ENCODE measurements around the gene TMEM192. TPM values are rescaled to one million over a fixed set of nuclear protein-coding genes. Genes with fewer than 3 reads are reported as not detected.

TMEM192 gene
- total RNA-seq (10 to 100 TPM; 11.5 to 11.6 TPM), polyA plus RNA-seq (10 to 100 TPM; 15.7 to 18.7 TPM)

DNA sequence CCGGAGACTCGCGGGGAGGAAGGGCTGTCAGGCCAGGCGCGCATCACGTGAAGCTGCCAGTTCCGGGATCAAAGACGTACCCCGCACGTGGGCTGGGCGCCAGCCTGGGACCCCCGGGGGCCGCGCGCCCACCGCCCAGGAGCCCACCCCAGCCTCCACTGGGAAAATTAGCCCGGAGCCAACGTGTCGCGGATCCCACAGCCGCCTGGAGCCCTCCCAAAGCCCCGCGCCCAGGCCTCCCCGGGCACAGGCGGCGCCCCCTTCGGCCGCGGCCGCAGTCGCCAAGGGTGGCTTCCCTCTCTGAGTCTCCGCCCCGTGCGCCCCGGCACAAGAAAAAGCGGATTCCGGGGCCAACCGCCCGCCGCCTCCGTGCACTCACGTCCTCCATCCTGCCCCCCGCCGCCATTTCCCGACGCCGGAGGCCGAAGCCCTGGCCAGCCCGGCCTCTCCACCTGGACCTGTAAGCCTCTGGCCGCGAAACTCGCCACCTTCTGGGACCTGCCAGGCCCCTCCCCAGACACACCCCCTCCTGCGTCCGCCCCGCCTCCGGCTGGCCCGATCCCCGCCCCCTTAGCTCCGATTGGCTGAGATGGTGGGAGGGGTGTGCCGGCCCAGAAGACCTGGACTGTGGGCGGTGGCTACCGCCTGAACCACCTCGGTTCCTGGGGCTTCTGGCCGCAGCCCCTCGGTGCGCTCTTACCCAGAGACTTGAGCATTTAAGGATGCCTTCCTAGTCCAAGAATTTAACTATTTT is at the start of gene TMEM192:
Gene TMEM192, minus strand, starts transcription at position 493 of the 754 bp plus-strand sequence. Its CDS starts 87 bp downstream, at position 406.
- Mint-ChIP-seq H3K4me3 (peak within 1 kb of the TSS; percentile 86 to 98 (median 92)), H3K27ac (peak within 1 kb of the TSS; percentile 84 to 97 (median 95)), H3K36me3 (peaks cover 0 to 8% of the 10 kb centered on the region in 2 donors), H3K4me1 (peaks cover 12 to 27% (median 17%) of the 10 kb centered on the region in 4 donors), H3K9me3 (peaks cover 0 to 2% (median 0%) of the 10 kb centered on the region in 8 donors), H3K27me3 (peaks cover 0 to 2% of the 10 kb centered on the region in 2 donors)
- CTCF ChIA-PET (ENCODE audit: partially characterized antibody) = interaction anchor here (0.7 to 4.1 kb wide), 26 partner anchors 8 to 1617 kb away, joined by 3 to 26 read pairs (median 4); partner anchors contain the start of gene MSMO1
- no peaks in the 10 kb centered on the region for H3K36me3 ChIP-seq (ENCODE audit: insufficient read depth, low read length)
- peaks cover 19% of the 10 kb centered on the region for H3K4me1 ChIP-seq (ENCODE audit: insufficient read depth, low read length)
- intact Hi-C loops (cut with micrococcal nuclease) = loop anchor here (1.0 to 5.0 kb wide), 5 partner anchors 95 to 1946 kb away; partner anchors contain the start of genes KLHL2, MSMO1 and NAF1
- H3K4me3 ChIP-seq (ENCODE audit: low read length in 2 of 2) = peak within 1 kb of the TSS; percentile 70 to 89
- DNase-seq = peak; percentile 90 to 95 (median 91)
- H3K9me3 ChIP-seq (ENCODE audit: control insufficient read depth in 1 of 2, low read length in 2 of 2) = no peaks in the 10 kb centered on the region
- POLR2A ChIA-PET (ENCODE audit: partially characterized antibody) = interaction anchor here (0.7 to 2.1 kb wide), 7 partner anchors 8 to 1618 kb away, joined by 3 to 27 read pairs (median 4); partner anchors contain the start of genes KLHL2, MSMO1 and TMA16
- H3K27me3 ChIP-seq (ENCODE audit: insufficient read depth, low read length) = no peaks in the 10 kb centered on the region
- peak within 1 kb of the TSS; percentile 74 for H3K27ac ChIP-seq (ENCODE audit: low read depth, low read length)

DNA sequence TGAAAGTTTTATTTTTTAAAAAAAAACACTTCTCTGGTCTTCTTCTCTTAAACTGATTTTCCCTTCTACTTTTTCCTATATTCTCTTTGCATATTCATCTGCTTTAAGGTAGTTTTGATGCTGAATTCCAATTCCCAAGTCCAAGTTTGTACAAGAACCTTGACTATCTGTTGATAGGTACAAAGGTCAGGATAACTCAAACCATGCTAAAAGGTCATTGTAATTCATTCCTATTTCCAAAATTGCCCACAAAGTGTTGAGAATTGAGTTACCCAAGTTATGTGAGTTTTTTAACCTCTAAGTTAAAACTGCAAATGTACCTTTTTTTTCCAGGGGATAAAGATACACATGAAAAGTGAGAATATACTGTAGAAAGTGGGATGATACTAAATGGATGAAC is 46.1 kb upstream of the TMEM192 start:
- Mint-ChIP-seq H3K27ac (no peak overlapping the region), H3K27me3 (peaks cover 10 to 16% of the 10 kb centered on the region in 2 donors), H3K36me3 (no peaks in the 10 kb centered on the region), H3K4me3 (no peak overlapping the region), H3K9me3 (peaks cover 0 to 8% (median 2%) of the 10 kb centered on the region in 8 donors), H3K4me1 (no peaks in the 10 kb centered on the region)
- intact Hi-C loops (cut with micrococcal nuclease) = no loop called here
- Histone ChIP-seq H3K9me3 (ENCODE audit: control insufficient read depth in 1 of 2, low read length in 2 of 2) (no peaks in the 10 kb centered on the region), H3K36me3 (ENCODE audit: insufficient read depth, low read length) (no peaks in the 10 kb centered on the region), H3K4me1 (ENCODE audit: insufficient read depth, low read length) (no peaks in the 10 kb centered on the region), H3K4me3 (ENCODE audit: low read length in 2 of 2) (no peak overlapping the region), H3K27ac (ENCODE audit: low read depth, low read length) (no peak overlapping the region), H3K27me3 (ENCODE audit: insufficient read depth, low read length) (peaks cover 6% of the 10 kb centered on the region)
- no peak for DNase-seq
- ChIA-PET POLR2A (ENCODE audit: partially characterized antibody) (no interaction called here), CTCF (ENCODE audit: partially characterized antibody) (no interaction called here)

DNA sequence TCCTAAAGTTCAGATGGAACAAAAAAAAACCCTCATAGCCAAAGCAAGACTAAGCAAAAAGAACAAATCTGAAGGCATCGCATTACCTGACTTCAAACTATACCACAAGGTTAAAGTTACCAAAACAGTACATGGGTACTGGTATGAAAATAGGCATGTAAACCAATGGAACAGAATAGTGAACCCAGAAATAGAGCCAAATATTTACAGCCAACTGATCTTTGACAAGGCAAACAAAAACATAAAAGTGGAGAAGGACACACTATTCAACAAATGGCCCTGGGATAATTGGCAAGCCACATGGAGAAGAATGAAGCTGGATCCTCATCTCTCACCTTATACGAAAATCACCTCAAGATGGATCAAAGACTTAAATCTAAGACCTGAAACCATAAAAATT is 44.2 kb upstream of the TMEM192 start:
- Histone ChIP-seq H3K27ac (ENCODE audit: low read depth, low read length) (no peak overlapping the region), H3K4me3 (ENCODE audit: low read length in 2 of 2) (no peak overlapping the region), H3K27me3 (ENCODE audit: insufficient read depth, low read length) (peaks cover 6% of the 10 kb centered on the region), H3K4me1 (ENCODE audit: insufficient read depth, low read length) (no peaks in the 10 kb centered on the region), H3K36me3 (ENCODE audit: insufficient read depth, low read length) (no peaks in the 10 kb centered on the region), H3K9me3 (ENCODE audit: control insufficient read depth in 1 of 2, low read length in 2 of 2) (no peaks in the 10 kb centered on the region)
- no peak for DNase-seq
- H3K27ac Mint-ChIP-seq = no peak overlapping the region
- H3K9me3 Mint-ChIP-seq = peaks cover 0 to 8% (median 2%) of the 10 kb centered on the region in 8 donors
- no peak overlapping the region for H3K4me3 Mint-ChIP-seq
- ChIA-PET POLR2A (ENCODE audit: partially characterized antibody) (no interaction called here), CTCF (ENCODE audit: partially characterized antibody) (interaction anchor here (1.7 kb wide), 1 partner anchor 26 kb away, joined by 3 read pairs; no protein-coding TSS in a partner anchor)
- no peaks in the 10 kb centered on the region for H3K4me1 Mint-ChIP-seq
- no peaks in the 10 kb centered on the region for H3K36me3 Mint-ChIP-seq
- peaks cover 17 to 19% of the 10 kb centered on the region in 2 donors for H3K27me3 Mint-ChIP-seq
- intact Hi-C loops (cut with micrococcal nuclease) = no loop called here

- H3K9me3 ChIP-seq (ENCODE audit: control insufficient read depth in 1 of 2, low read length in 2 of 2) = no peaks in the 10 kb centered on the region
- no peak overlapping the region for H3K4me3 ChIP-seq (ENCODE audit: low read length in 2 of 2)
- H3K4me1 ChIP-seq (ENCODE audit: insufficient read depth, low read length) = no peaks in the 10 kb centered on the region
- DNase-seq = no peak
- Mint-ChIP-seq H3K9me3 (peaks cover 0 to 8% (median 2%) of the 10 kb centered on the region in 8 donors), H3K36me3 (no peaks in the 10 kb centered on the region), H3K4me3 (no peak overlapping the region), H3K4me1 (no peaks in the 10 kb centered on the region), H3K27me3 (peaks cover 20 to 25% of the 10 kb centered on the region in 2 donors), H3K27ac (no peak overlapping the region)
- intact Hi-C loops (cut with micrococcal nuclease) = no loop called here
- no peaks in the 10 kb centered on the region for H3K36me3 ChIP-seq (ENCODE audit: insufficient read depth, low read length)
- POLR2A ChIA-PET (ENCODE audit: partially characterized antibody) = no interaction called here
- CTCF ChIA-PET (ENCODE audit: partially characterized antibody) = no interaction called here
- peaks cover 6% of the 10 kb centered on the region for H3K27me3 ChIP-seq (ENCODE audit: insufficient read depth, low read length)
- no peak overlapping the region for H3K27ac ChIP-seq (ENCODE audit: low read depth, low read length)
These were observed 41.8 kb upstream of the TMEM192 start for GRCh38 chr4:165154482-165154881.

GRCh38 chr4:165152527-165152926 is 39.9 kb upstream of the TMEM192 start:
- Histone ChIP-seq H3K27me3 (ENCODE audit: insufficient read depth, low read length) (peaks cover 6% of the 10 kb centered on the region), H3K4me3 (ENCODE audit: low read length in 2 of 2) (no peak overlapping the region), H3K9me3 (ENCODE audit: control insufficient read depth in 1 of 2, low read length in 2 of 2) (no peaks in the 10 kb centered on the region), H3K36me3 (ENCODE audit: insufficient read depth, low read length) (no peaks in the 10 kb centered on the region), H3K27ac (ENCODE audit: low read depth, low read length) (no peak overlapping the region), H3K4me1 (ENCODE audit: insufficient read depth, low read length) (no peaks in the 10 kb centered on the region)
- H3K4me3 Mint-ChIP-seq = no peak overlapping the region
- peaks cover 0 to 6% (median 1%) of the 10 kb centered on the region in 8 donors for H3K9me3 Mint-ChIP-seq
- peaks cover 20 to 33% of the 10 kb centered on the region in 2 donors for H3K27me3 Mint-ChIP-seq
- DNase-seq = no peak
- no peaks in the 10 kb centered on the region for H3K36me3 Mint-ChIP-seq
- CTCF ChIA-PET (ENCODE audit: partially characterized antibody) = no interaction called here
- H3K4me1 Mint-ChIP-seq = no peaks in the 10 kb centered on the region
- intact Hi-C loops (cut with micrococcal nuclease) = no loop called here
- H3K27ac Mint-ChIP-seq = no peak overlapping the region
- POLR2A ChIA-PET (ENCODE audit: partially characterized antibody) = no interaction called here

GRCh38 chr4:165151734-165152133 is 39.1 kb upstream of the TMEM192 start:
- POLR2A ChIA-PET (ENCODE audit: partially characterized antibody) = no interaction called here
- CTCF ChIA-PET (ENCODE audit: partially characterized antibody) = no interaction called here
- H3K27ac Mint-ChIP-seq = no peak overlapping the region

DNA sequence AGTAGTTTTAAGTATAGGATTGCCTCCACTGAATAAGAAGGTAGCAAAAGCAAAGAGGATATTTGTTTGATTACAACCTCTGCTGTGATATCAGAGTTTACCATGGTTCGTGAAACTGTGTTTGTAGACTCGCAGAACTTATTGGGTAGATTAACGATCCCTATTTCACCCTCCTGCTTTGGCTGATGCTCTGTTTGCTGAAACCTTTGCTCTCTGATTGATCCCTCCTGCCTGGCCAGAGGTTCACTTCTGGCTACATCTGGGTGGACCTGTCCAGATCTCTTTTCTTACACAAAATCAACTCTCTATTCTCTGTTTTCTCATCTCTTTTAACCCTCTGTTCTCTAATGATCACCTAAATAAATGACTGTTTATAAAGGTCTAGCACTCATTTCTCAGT is 37.9 kb upstream of the TMEM192 start:
- Mint-ChIP-seq H3K36me3 (no peaks in the 10 kb centered on the region), H3K4me1 (no peaks in the 10 kb centered on the region), H3K9me3 (peaks cover 0 to 2% (median 0%) of the 10 kb centered on the region in 8 donors), H3K4me3 (no peak overlapping the region), H3K27me3 (peaks cover 20 to 26% of the 10 kb centered on the region in 2 donors), H3K27ac (no peak overlapping the region)
- no peak overlapping the region for H3K27ac ChIP-seq (ENCODE audit: low read depth, low read length)
- H3K4me3 ChIP-seq (ENCODE audit: low read length in 2 of 2) = no peak overlapping the region
- intact Hi-C loops (cut with micrococcal nuclease) = no loop called here
- DNase-seq = no peak
- no peaks in the 10 kb centered on the region for H3K36me3 ChIP-seq (ENCODE audit: insufficient read depth, low read length)
- ChIA-PET POLR2A (ENCODE audit: partially characterized antibody) (no interaction called here), CTCF (ENCODE audit: partially characterized antibody) (no interaction called here)
- H3K27me3 ChIP-seq (ENCODE audit: insufficient read depth, low read length) = no peaks in the 10 kb centered on the region
- no peaks in the 10 kb centered on the region for H3K4me1 ChIP-seq (ENCODE audit: insufficient read depth, low read length)
- no peaks in the 10 kb centered on the region for H3K9me3 ChIP-seq (ENCODE audit: control insufficient read depth in 1 of 2, low read length in 2 of 2)

More at GRCh38 chr4:165151734-165152133, 39.1 kb upstream of the TMEM192 start:
- Mint-ChIP-seq H3K36me3 (no peaks in the 10 kb centered on the region), H3K27me3 (peaks cover 20 to 30% of the 10 kb centered on the region in 2 donors), H3K4me3 (no peak overlapping the region), H3K9me3 (peaks cover 0 to 2% (median 0%) of the 10 kb centered on the region in 8 donors), H3K4me1 (no peaks in the 10 kb centered on the region)
- H3K9me3 ChIP-seq (ENCODE audit: control insufficient read depth in 1 of 2, low read length in 2 of 2) = no peaks in the 10 kb centered on the region
- no peaks in the 10 kb centered on the region for H3K4me1 ChIP-seq (ENCODE audit: insufficient read depth, low read length)
- no peaks in the 10 kb centered on the region for H3K36me3 ChIP-seq (ENCODE audit: insufficient read depth, low read length)
- DNase-seq = no peak
- H3K27ac ChIP-seq (ENCODE audit: low read depth, low read length) = no peak overlapping the region
- intact Hi-C loops (cut with micrococcal nuclease) = no loop called here
- H3K27me3 ChIP-seq (ENCODE audit: insufficient read depth, low read length) = no peaks in the 10 kb centered on the region
- no peak overlapping the region for H3K4me3 ChIP-seq (ENCODE audit: low read length in 2 of 2)
